Occipital lobe (tissue), 2 donors: Measurements from ENCODE around the gene FERMT3. TPM values are rescaled to one million over a fixed set of nuclear protein-coding genes. Genes with fewer than 3 reads are reported as not detected.

Source experiments
- DNase-seq: peaks from one replicate; lab custom pipeline; 2025; lab: John Stamatoyannopoulos, UW
- total RNA-seq: library from RNA; depleted of rRNA; stranded (reverse); fragments of >200 nt; gene quantifications from one replicate; pipeline ENCODE4 v1.2.3, GENCODE V29; 2014

FERMT3 gene
- total RNA-seq, 1 donor from 2014 or later = 1.6 TPM

DNA sequence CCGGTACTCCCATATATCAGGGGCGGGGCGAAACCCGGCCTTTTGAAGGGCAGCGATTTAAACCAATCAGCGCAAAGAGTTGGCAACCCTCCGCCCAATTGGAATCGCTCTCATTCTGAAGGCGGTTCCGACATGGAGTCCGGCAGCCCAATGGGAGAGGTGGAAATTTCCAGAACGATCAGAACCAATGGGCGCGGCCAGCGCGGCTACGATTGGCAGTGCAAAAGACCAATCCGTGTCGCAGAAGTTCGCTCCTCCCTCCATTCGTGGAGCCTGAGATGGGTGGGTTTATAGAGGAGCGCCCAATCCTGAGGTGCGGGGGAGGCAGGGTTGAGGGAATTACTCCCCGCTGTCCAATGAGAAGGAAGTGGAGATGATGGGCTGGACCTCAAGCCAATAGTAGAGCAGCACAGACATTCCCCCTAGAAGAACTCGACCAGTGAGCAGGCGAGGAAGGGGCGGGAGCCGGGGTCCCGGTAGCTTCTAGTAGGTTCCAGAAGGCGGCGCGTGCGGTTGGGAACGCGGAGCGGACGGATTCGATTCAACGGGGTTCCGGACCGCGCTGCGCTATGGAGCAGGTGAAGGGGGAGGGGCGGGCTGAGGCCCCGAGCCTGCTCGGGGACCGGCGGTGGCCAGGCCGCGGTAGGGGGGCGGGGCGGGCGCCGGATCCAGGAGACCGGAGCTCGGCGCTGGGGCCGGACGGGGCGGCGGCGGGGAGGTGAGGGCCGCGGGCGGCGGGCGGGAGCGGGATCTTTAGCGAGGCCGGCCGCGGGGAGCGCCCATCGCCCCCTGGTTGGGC lies 20.6 kb upstream of the FERMT3 start, which contains the start of gene STIP1:
TSS of gene STIP1 (plus strand) at position 479 of the 799 bp plus-strand sequence. CDS start at position 570, 91 bp downstream.
- DNase-seq = peak; percentile 100

DNA sequence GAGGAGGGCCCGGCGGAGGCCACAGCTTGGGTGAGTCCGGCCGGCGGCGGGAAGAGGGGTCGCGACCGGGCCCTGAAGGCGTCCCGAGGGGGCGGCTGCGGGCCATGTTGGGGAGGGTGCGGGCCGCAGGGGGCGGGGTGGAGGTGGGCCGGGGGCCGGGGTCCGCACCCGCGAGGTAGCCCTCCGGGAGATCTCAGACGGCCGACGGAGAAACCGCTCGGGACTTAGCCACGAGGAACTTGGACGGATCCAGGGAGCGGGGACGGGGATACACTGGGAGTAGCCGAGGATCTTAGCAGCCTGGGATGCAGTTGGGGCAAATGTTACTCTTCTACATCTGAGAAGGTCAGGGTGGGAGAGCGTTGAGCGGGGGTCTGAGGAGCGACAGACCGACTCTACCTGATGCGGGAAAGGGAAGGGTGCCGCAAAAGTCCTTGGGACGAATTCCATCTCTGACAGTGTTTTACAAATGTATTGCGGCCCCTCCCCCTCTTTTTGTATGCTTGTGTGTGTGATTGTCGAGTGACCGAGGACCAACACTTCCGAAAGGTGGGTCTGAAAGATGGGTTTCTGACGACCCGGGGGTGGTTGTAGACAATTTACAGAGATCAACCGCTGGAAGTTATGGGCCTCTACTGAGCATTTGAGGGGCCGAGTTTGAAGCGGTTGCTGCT lies 19.9 kb upstream of the FERMT3 start:
- no peak for DNase-seq

DNA sequence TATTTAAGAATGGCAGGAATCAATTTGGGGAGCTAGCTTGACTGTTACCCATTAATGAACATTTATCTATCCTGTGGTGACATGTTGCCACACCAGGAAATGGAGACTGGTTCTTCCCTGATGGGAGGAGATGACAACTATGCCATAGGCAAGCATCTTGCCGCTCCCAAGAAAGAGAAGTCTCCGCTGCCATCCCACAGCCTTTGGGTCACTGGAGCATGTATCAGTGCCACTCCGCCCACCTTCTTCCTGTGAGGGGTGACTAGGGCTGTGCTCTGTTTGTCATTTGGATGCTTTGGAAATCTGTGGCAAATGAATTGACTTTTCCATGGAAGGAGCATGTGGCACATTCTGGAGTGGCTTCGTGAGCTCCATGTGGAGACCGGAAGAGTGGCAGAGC lies 14.1 kb upstream of the FERMT3 start:
- no peak for DNase-seq

DNA sequence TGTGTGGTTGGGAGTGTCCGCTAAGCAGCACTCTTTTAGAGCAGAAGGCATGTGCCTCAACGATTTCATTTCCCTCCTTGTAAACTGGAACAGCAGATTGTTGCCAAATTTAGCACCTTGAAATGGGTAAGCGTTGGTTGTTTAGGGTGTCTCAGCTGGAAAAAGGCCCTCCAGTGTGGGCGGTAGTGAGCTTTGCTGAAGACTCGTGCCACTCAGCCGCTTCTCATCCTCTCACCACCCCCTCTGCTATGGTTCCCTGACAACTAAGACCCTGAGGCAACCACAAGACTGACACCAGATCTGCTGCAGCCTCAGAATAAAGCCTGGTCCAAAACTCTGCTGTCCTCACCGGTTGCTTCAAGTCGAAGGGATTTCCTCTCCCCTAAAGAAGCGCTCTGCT lies 9.9 kb upstream of the FERMT3 start:
- peak; percentile 36 for DNase-seq

DNA sequence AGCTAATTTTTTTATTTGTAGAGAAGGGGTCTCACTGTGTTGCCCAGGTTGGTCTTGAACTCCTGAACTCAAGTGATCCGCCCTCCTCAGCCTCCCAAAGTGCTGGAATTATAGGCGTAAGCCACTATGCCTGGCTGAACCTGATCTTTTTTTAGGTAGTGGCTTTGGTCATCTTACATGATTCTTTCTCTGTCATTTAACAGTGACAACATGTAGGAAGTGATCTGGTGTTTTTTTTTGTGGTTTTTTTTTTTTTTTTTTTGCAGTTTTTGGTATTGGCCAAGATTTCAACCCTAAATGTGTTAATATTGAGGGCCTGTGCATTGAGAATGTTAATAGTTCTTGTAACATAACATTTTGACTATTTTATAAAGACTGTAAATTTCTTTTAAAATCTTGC lies 8.0 kb upstream of the FERMT3 start:
- DNase-seq = no peak

DNA sequence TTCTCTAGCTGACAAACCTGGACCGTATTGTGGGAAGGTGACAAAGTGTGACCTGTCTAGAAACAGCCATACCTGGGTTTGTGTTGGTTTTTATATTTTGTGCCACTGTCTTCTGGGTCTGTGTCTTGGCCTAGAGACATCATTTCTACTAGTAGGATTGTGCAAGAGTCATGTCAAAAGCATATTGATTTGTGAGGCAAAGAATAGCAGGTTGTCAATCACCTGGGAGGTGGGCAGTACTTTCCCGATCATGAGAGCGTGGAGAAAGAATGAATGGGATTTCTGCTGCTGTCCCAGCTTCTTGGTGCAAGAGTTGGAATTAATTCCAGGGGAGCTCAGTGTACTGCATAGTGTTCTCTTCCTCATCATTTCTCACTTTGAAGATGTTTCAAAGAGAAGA lies 5.0 kb upstream of the FERMT3 start:
- no peak for DNase-seq

DNA sequence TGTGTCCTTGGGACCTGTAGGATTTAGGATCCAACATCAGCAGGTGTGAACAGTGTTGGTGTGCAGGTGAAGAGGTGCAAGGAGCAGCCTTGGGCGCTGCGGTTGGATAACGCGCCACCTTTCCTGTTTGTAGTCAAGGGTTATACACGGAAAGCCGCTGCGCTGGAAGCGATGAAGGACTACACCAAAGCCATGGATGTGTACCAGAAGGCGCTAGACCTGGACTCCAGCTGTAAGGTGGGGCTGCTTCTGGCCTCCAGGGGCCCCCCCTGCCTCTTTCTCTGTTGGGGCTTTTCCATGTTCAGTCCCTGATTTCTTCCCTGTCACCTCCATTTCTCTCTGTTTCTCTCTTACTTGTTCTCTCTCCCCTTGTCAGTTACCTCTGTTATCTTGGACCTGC lies 3.5 kb upstream of the FERMT3 start:
- no peak for DNase-seq

DNA sequence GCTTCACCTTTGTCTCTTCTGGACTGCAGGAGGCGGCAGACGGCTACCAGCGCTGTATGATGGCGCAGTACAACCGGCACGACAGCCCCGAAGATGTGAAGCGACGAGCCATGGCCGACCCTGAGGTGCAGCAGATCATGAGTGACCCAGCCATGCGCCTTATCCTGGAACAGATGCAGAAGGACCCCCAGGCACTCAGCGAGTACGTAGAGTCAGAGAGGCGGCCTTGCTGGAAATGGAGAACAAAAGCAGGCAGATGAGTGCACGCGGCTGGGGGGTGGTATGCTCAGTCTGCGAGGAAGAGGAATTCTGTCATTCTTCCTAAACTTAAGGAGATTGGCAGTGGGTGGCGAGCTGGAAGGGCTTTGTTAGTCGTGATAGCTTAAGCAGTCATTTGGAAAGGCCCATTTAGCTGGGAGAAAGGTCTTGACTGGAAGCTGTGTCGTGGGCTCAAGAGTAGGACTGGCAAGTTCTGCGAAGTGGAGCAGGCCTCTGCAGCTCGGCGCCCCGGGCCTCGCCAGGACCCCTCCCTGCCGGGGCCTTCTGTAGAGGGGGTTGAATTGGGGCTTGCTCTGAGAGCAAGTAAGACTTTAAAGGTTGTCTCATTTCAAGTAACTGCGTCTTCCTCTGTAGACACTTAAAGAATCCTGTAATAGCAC lies 3.0 kb upstream of the FERMT3 start:
- no peak for DNase-seq

DNA sequence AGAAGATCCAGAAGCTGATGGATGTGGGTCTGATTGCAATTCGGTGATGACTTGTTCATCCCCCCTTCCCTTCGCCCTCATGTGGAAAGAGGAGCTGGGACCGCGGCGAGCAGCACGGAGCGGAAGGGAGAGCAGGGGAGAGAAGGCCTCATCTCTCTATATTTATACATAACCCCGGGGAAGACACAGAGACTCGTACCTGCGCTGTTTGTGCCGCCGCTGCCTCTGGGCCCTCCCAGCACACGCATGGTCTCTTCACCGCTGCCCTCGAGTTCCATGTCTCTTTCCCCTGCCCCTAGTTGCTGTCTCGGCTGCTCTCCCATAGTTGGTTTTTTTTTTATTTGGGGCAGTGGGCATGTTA lies 2.5 kb upstream of the FERMT3 start:
- DNase-seq = no peak

DNA sequence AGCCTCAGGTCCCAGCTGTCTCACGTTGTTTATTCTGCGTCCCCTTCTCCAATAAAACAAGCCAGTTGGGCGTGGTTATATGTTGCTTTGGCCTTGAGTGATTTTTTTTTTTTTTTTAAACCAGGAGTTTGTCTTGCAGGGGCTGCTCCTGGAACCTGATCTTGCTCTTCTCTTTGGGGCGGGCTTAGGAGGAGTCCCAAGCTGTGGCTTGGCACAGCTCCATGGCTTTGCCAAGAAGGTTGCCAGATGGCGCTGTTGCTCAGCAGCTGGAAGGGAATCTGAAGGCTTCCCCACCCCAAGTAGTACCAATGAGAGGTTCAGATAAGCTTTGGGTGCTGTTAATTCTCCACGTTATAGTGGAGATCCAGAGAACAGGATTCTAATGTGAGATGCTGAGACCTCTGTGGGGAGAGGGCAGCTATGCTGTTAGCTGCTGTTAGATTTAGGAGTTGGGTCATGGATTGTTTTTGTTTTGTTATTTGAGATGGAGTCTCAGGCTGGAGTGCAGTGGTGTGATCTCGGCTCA lies 2.0 kb upstream of the FERMT3 start:
- DNase-seq = peak; percentile 66

DNA sequence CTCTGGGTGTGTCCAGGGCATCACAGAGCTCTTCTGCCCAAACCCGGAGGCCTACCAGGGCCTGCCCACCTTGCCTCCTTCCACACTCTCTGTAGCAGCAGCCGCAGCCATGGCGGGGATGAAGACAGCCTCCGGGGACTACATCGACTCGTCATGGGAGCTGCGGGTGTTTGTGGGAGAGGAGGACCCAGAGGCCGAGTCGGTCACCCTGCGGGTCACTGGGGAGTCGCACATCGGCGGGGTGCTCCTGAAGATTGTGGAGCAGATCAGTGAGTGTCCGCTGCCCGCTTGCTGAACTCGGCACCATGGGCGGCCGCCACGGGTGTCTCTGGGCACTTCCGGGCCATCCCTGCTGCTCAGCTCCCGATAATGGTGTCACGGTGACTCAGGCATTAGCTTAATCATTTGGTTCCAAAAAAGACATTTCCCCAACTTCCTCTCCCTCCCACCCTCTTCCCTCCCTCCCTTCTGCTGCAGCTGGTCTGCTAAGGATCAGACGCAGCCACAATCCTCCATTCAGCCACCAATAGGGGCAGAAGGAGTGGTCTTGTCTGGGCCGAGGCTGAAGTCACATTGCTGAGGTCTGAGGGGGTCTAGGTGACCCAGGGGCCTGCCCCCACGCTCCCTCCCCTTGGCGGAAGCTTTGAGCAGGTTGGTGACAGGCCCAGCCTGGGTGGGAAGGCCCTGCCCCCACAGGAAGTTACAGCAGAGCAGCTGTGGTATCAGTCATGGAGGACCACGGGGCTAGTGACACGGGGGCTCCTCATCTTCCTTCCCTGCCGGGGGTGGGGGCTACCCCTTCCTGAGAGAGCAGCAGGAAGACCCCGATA lies 950 bp downstream of the FERMT3 start:
- no peak for DNase-seq

DNA sequence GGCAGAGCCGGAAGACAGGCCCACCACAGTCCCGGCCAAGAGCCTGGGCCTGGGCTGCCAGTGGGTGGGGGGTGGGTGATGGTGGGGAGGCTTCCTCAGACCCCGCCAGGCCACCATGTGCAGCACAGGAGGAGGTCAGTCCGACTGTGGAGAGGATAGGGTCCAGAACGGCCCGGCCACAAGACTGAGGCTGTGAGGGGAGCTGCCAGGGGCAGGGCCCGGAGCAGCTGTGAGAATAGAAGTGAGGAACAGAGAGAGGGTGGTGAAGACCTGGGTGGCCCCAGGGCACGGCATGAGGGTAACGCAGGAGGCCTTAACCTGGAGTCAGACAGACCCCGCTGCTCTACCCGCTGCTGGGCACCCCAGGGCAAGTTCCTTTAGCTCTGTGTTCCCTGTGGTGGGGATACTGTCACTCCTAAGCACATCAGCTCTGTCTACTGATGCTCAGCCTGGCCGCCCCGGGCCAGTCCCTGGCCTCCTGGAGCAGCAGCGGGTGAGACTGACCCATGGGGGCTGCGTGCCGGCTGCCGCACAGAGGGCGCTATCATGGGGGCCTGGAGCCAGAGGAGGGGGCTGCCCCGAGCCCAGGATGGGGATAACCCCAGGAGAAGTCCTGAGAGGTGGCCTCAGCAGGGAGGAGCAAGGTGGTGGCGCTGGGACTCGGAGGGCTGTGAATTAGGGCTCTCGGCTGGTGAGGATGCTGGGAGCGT lies 1.7 kb downstream of the FERMT3 start:
- DNase-seq = no peak

DNA sequence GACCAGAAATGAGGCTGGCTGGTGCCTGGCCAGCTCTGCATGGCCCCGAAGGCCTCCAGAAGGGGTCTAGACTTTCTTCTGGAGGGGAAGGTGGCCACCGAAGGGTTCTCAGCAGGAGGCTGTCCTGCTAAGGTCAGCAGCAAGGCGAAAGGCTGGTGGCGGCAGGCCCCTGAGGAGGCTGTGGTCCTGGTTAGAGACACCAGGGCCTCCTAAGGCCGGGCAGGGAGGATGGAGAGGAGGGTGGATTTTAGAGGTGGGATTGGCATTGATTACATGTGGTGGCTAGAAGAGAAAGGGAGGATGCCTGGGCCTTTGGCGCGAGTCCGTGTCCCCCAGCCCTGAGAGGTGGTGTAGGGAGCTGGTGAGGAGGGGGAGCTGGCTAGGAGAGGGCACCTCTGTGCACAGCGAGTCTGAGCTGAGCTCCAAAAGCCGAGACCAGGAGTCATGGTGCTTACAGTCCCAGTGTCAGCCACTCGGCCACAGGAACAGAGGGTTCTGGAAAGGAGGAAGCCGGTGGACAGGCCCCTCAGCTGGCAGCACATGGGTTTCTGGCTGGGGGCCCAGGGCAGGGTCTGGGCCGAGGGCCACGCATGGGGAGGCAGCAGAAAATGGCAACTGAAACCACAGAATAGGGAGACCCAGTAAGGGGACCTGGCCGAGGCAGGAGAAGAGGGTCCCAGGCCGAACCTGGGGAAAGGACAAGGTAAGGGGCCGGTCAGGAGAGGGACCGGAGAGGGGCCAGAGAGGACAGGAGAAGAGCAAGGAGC lies 2.5 kb downstream of the FERMT3 start:
- no peak for DNase-seq

DNA sequence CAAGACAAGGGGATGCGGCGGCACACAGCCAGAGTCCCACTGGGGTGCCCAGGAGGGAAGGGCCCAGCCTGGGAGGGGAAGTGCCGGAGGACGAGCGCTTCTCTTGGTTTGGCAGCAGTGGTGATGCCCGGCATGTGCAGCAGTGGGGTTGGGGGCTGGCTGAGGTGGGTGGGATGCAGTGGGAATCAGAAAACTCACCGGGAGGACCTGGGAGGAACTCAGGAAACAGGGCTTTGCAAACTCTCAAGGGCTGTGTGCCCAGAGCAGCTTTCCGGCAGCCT lies 3.0 kb downstream of the FERMT3 start:
- no peak for DNase-seq

DNA sequence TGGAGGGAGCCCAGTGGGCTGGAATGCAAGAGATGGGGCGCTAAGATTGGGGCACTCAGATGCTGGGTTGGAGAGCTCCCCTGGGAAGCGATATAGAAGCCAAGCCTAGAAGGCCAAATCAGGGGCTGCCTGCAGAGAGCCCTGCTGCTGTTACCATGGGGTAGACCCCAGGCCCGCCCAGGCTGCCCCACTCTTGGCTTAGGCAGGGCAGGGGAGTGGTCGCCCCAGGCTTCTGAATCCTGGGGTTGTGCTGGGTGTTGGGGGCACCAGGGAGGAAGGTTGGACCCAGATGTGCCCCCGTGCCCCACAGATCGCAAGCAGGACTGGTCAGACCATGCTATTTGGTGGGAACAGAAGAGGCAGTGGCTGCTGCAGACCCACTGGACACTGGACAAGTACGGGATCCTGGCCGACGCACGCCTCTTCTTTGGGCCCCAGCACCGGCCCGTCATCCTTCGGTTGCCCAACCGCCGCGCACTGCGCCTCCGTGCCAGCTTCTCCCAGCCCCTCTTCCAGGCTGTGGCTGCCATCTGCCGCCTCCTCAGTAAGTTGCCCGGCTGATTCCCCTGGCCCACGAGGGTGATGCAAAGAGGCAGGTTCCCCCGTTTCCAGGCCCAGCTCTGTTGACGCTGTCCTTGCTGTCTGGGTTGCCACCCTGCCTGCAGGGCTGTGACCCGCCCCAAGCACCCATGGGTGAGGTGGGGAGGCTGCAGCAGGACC lies 3.9 kb downstream of the FERMT3 start:
- no peak for DNase-seq

DNA sequence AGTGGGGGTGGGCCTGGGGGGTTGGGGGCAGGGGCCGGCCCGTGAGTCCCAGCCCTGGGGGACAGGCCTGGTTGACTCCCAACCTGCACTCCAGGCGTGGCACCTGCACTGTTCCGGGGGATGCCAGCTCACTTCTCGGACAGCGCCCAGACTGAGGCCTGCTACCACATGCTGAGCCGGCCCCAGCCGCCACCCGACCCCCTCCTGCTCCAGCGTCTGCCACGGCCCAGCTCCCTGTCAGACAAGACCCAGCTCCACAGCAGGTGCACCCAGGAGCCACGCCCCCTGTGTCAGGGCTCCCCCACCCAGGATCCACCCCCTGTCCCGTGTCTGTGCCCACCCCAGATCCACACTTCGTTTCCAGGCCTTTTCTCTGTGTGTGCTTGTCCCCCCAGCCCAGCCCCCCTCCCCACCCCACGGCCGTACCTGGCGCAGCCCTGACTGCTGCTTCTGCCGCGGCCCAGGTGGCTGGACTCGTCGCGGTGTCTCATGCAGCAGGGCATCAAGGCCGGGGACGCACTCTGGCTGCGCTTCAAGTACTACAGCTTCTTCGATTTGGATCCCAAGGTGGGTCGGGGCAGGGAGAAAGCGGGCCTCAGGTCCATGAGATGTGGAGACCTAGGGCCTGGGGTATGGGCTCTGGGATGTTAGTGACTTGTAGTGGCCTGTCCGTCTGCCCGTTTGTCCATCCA lies 4.8 kb downstream of the FERMT3 start:
- DNase-seq = no peak

DNA sequence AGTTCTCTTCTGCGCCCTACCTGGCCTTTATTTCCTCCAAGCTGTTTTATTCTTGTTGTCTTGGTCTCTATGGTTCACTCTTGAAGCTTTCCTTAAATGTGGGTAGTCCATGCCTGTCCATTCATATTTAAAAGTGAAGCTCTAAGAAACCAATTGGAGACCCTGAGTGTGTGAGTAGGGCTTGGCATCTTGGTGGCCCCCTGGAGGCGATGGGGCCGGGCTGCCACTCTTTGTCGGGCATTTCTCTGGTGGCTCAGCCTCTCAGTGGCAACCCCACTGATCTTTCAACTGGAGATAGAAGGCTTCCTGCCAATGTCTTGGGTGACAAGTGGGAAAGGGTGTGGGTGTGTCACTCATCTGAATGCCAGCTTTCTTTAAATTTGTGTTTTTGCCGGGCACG lies 10.4 kb downstream of the FERMT3 start:
- no peak for DNase-seq

DNA sequence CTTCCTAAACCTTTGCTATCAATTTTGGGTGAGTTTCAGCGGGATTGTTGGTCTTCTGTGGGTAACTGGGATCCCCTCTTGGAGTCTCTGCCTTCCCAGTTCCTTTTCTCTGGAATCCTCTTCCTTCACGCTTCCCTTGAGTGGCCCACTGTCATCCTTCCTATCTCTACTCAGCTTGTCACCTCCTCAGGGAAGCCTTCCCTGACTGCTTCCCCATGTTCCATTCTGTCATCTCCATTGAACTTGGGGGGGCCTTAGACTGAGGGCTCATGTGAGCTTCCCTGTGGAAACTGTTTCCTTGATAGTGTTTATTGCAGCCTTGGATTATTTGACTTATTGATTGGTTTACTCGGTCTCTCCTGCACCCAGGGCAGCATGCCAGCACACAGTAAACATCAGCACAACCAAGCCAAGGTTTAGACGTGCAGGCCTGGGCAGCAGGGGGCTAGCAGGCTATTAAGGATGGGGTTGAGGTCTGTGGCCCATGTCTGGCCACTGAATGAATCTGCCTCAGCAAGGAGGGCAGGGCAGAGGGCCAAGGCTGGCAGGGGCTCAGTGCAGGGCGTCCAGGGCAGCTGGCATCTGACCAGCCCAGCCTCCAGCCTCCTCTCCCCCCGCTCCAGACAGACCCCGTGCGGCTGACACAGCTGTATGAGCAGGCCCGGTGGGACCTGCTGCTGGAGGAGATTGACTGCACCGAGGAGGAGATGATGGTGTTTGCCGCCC lies 12.3 kb downstream of the FERMT3 start:
- no peak for DNase-seq
